H1 (cell line): ENCODE results near the gene CABP4. TPM values are rescaled to one million over a fixed set of nuclear protein-coding genes. Genes with fewer than 3 reads are reported as not detected.

Experiments used
- CTCF ChIA-PET: fragments of 300-600 bp; sonication (Branson Sonifier 250); formaldehyde crosslinking; loops from one replicate; lab custom pipeline; 2021; ENCODE audit not compliant: partially characterized antibody; lab: Charles Lee
- POLR2A ChIA-PET: fragments of 300-600 bp; sonication (Branson Sonifier 250); formaldehyde crosslinking; loops from one replicate; lab custom pipeline; 2021; ENCODE audit warnings: inconsistent platforms; ENCODE audit not compliant: partially characterized antibody; lab: Charles Lee
- DNase-seq, 2 experiments: peaks; one replicate each; pipeline versions ENCODE4 v3.0.0 to v3.0.0-alpha.2; 2010 to 2022; ENCODE audit warnings: low spot score in 2 of 2, low read depth in 1 of 2, mixed read lengths in 1 of 2
- FAIRE-seq: peaks from 2 replicates; lab custom pipeline; 2011; peaks lifted over from hg19 to GRCh38; lab: Jason Lieb, UNC
- H2AFZ ChIP-seq: 2 replicates; pipeline ENCODE4 v1.8.1; 2012; ENCODE audit warnings: low read length, inconsistent platforms
- H2AK5ac ChIP-seq: 2 replicates; pipeline ENCODE4 v1.6.1; 2013; ENCODE audit warnings: low read depth, low read length
- H2BK120ac ChIP-seq: replicated peaks from 2 replicates; pipeline ENCODE3; 2013; ENCODE audit warnings: low read depth, low read length, inconsistent platforms
- H2BK12ac ChIP-seq: 2 replicates; pipeline ENCODE4 v1.6.1; 2013; ENCODE audit warnings: low read depth, low read length
- H2BK15ac ChIP-seq: 2 replicates; pipeline ENCODE4 v1.6.1; 2013; ENCODE audit warnings: low read length
- H2BK20ac ChIP-seq: 2 replicates; pipeline ENCODE4 v1.6.1; 2013; ENCODE audit warnings: low read length
- H2BK5ac ChIP-seq: 2 replicates; pipeline ENCODE4 v1.6.1; 2013; ENCODE audit warnings: low read depth, low read length
- H3K14ac ChIP-seq: 2 replicates; pipeline ENCODE4 v1.6.1; 2013; ENCODE audit warnings: inconsistent platforms; ENCODE audit not compliant: insufficient read length
- H3K18ac ChIP-seq: 2 replicates; pipeline ENCODE4 v1.6.1; 2013; ENCODE audit warnings: low read length; ENCODE audit errors: extremely low read depth
- H3K23ac ChIP-seq: 2 replicates; pipeline ENCODE4 v1.6.1; 2013; ENCODE audit warnings: inconsistent platforms; ENCODE audit not compliant: insufficient read length
- H3K23me2 ChIP-seq: 2 replicates; pipeline ENCODE4 v1.6.1; 2013; ENCODE audit warnings: low read depth, low read length
- H3K27ac ChIP-seq: 2 replicates; pipeline ENCODE4 v1.6.1; 2011; ENCODE audit warnings: low read depth, low read length, inconsistent platforms
- H3K27me3 ChIP-seq, 4 experiments: replicated peaks in 1 of 4; 1 replicate in 1 of 4; 2 replicates in 3 of 4; pipeline versions ENCODE4 v1.6.1 to v1.8.1; 2011 to 2013; ENCODE audit warnings: low read length in 3 of 4, mild to moderate bottlenecking in 3 of 4, inconsistent platforms in 2 of 4, mixed read lengths in 2 of 4, moderate library complexity in 1 of 4; ENCODE audit not compliant: control insufficient read depth in 3 of 4, insufficient read depth in 3 of 4; ENCODE audit errors: extremely low read depth in 1 of 4
- H3K36me3 ChIP-seq, 4 experiments: 2 replicates each; pipeline versions ENCODE4 v1.6.1 to v1.8.1; 2011 to 2013; ENCODE audit warnings: mild to moderate bottlenecking in 4 of 4, low read length in 3 of 4, moderate library complexity in 2 of 4, control low read depth in 1 of 4, inconsistent platforms in 1 of 4; ENCODE audit not compliant: insufficient read depth in 4 of 4, control insufficient read depth in 2 of 4
- H3K4ac ChIP-seq: replicated peaks from 2 replicates; pipeline ENCODE3; 2013; ENCODE audit warnings: low read length, low read depth, mixed read lengths, inconsistent platforms; ENCODE audit not compliant: insufficient read length
- H3K4me1 ChIP-seq, 4 experiments: replicated peaks in 1 of 4; 1 replicate in 1 of 4; 2 replicates in 3 of 4; pipeline versions ENCODE4 v1.6.1 to v1.8.1; 2011 to 2013; ENCODE audit warnings: low read length in 3 of 4, inconsistent platforms in 2 of 4, mixed read lengths in 1 of 4; ENCODE audit not compliant: insufficient read depth in 4 of 4, control insufficient read depth in 3 of 4
- H3K4me2 ChIP-seq, 2 experiments: 2 replicates each; pipeline versions ENCODE4 v1.6.1 to v1.8.1; 2011 to 2013; ENCODE audit warnings: low read depth in 2 of 2, low read length in 2 of 2, control low read depth in 1 of 2, inconsistent platforms in 1 of 2, mild to moderate bottlenecking in 1 of 2; ENCODE audit not compliant: insufficient read depth in 1 of 2
- H3K4me3 ChIP-seq, 4 experiments: fragments of 200-600, 300-600 bp in 1 of 4; sonication (generic), shearing (Covaris generic), sonication (Bioruptor Twin) in 1 of 4; 2 replicates each; pipeline versions ENCODE4 v1.5.1 to v1.8.1; 2011 to 2016; ENCODE audit warnings: low read length in 4 of 4, low read depth in 3 of 4, control low read depth in 2 of 4, inconsistent platforms in 2 of 4, mild to moderate bottlenecking in 2 of 4, mixed read lengths in 1 of 4, moderate library complexity in 1 of 4; ENCODE audit not compliant: insufficient read depth in 2 of 4; ENCODE audit errors: extremely low read depth in 1 of 4
- H3K56ac ChIP-seq: replicated peaks from 2 replicates; pipeline ENCODE3; 2013; ENCODE audit warnings: low read depth, mild to moderate bottlenecking, mixed read lengths, low read length, inconsistent platforms; ENCODE audit not compliant: insufficient read length
- H3K79me1 ChIP-seq: 2 replicates; pipeline ENCODE4 v1.6.1; 2013; ENCODE audit warnings: low read depth, low read length, control low read depth
- H3K79me2 ChIP-seq, 2 experiments: 2 replicates each; pipeline versions ENCODE4 v1.6.1 to v1.8.1; 2012 to 2013; ENCODE audit warnings: low read length in 2 of 2, mild to moderate bottlenecking in 2 of 2, inconsistent platforms in 1 of 2; ENCODE audit not compliant: insufficient read depth in 2 of 2, control insufficient read depth in 1 of 2
- H3K9ac ChIP-seq, 4 experiments: replicated peaks in 1 of 4; 1 replicate in 1 of 4; 2 replicates in 3 of 4; pipeline versions ENCODE4 v1.6.1 to v1.8.1; 2011 to 2013; ENCODE audit warnings: low read depth in 3 of 4, low read length in 3 of 4, control low read depth in 2 of 4, mild to moderate bottlenecking in 2 of 4, moderate library complexity in 2 of 4, inconsistent platforms in 1 of 4; ENCODE audit errors: extremely low read depth in 1 of 4
- H3K9me3 ChIP-seq, 2 experiments: 2 replicates each; pipeline versions ENCODE4 v1.6.1 to v1.8.1; 2012 to 2013; ENCODE audit warnings: mild to moderate bottlenecking in 2 of 2, moderate library complexity in 2 of 2, control low read depth in 1 of 2, inconsistent platforms in 1 of 2, low read depth in 1 of 2, low read length in 1 of 2, mixed read lengths in 1 of 2; ENCODE audit not compliant: insufficient read depth in 2 of 2
- H4K20me1 ChIP-seq, 2 experiments: replicated peaks in 1 of 2; 2 replicates each; pipeline versions ENCODE3 to v1.8.1; 2011 to 2013; ENCODE audit warnings: inconsistent platforms in 2 of 2, low read length in 2 of 2, mild to moderate bottlenecking in 1 of 2; ENCODE audit not compliant: insufficient read depth in 2 of 2, control insufficient read depth in 1 of 2
- H4K5ac ChIP-seq: 2 replicates; pipeline ENCODE4 v1.6.1; 2013; ENCODE audit warnings: low read length, low read depth, mixed read lengths, inconsistent platforms; ENCODE audit not compliant: insufficient read length
- H4K8ac ChIP-seq: 2 replicates; pipeline ENCODE4 v1.8.0; 2013; ENCODE audit warnings: mild to moderate bottlenecking, moderate library complexity, low read length, inconsistent platforms; ENCODE audit not compliant: insufficient read depth; ENCODE audit errors: extremely low read depth
- H4K91ac ChIP-seq: replicated peaks from 2 replicates; pipeline ENCODE3; 2013; ENCODE audit warnings: low read length, mixed read lengths, inconsistent platforms; ENCODE audit not compliant: insufficient read length
- CEBPB ChIP-seq: IDR thresholded peaks from 2 replicates; pipeline ENCODE4 v1.6.1; 2012; ENCODE audit warnings: low read depth, low read length
- JUND ChIP-seq: IDR thresholded peaks from 2 replicates; pipeline ENCODE4 v1.6.1; 2011; ENCODE audit warnings: mild to moderate bottlenecking, improper control_type of control experiment, low read length
- RAD21 ChIP-seq, 2 experiments: IDR thresholded peaks in 1 of 2; conservative IDR thresholded peaks in 1 of 2; 2 replicates each; pipeline ENCODE4 v1.6.1; 2011; ENCODE audit warnings: low read depth in 2 of 2, low read length in 2 of 2, improper control_type of control experiment in 1 of 2, inconsistent platforms in 1 of 2, mild to moderate bottlenecking in 1 of 2, moderate library complexity in 1 of 2
- SRF ChIP-seq: IDR thresholded peaks from 2 replicates; pipeline ENCODE4 v1.6.1; 2011; ENCODE audit warnings: mild to moderate bottlenecking, low read depth, low read length, moderate library complexity
- WGBS, 2 experiments: shearing (Covaris generic) in 1 of 2; methylation state at CpG; one replicate each; pipeline versions ENCODE4 v1.1.6 to v1.1.7; 2013 to 2015; ENCODE audit warnings: low lambda C conversion rate in 2 of 2, mixed read lengths in 2 of 2, inconsistent platforms in 1 of 2, low coverage in 1 of 2, missing lambda C conversion rate in 1 of 2; ENCODE audit not compliant: insufficient replicate concordance in 2 of 2, insufficient coverage in 1 of 2, insufficient read length in 1 of 2; ENCODE audit errors: extremely low coverage in 1 of 2, missing lambda C conversion rate in 1 of 2; 5-methylcytosine and 5-hydroxymethylcytosine counted together
- polyA plus RNA-seq, 7 experiments: library from polyadenylated mRNA; depleted of rRNA in 3 of 7; stranded (reverse) in 5 of 7; unstranded in 2 of 7; fragments of >200 nt in 5 of 7; fragments of 200-250 nt in 2 of 7; gene quantifications; 1 replicate in 5 of 7; 2 replicates in 1 of 7; 4 replicates in 1 of 7; pipeline versions ENCODE4 v1.2.1 to v1.2.3, GENCODE V29; 2011 to 2013; ENCODE audit warnings: missing spikeins in 2 of 7, mixed read lengths in 2 of 7
- total RNA-seq: library from RNA; stranded (reverse); fragmentation: NEBNext Ultra II Directional; extraction: Animal tissue kit (Norgen Biotek cat#: 25700); gene quantifications from 2 replicates; pipeline ENCODE4 v1.2.1, GENCODE V29; 2021

CABP4 gene
- total and polyA plus RNA-seq, 2 of the 8 experiments (the other 6 are each of a cell fraction or from before 2014, with no cell fraction given): not detected

GRCh38 chr11:67503119-67504004, 48.2 kb downstream of the CABP4 start:
- peak overlapping the region; percentile 40 to 94 (median 72) for H3K4me3 ChIP-seq
- 74% methylated on average over 11 of the region's 19 CpGs; no CpG with 5 or more reads in 1 of the 2 experiments for WGBS, 2 experiments
- no peak overlapping the region for H3K18ac ChIP-seq
- peaks cover 0 to 27% (median 10%) of the 10 kb centered on the region in 4 experiments; a peak in 6 of 7 replicates for H3K4me1 ChIP-seq
- no peaks in the 10 kb centered on the region for H3K79me1 ChIP-seq
- POLR2A ChIA-PET: interaction anchor here (1.2 to 1.3 kb wide), 2 partner anchors 12 to 18 kb away, joined by 3 read pairs; no protein-coding TSS in a partner anchor
- H2BK15ac ChIP-seq: no peak overlapping the region
- H4K91ac ChIP-seq: no peak overlapping the region
- no peak overlapping the region for H3K4ac ChIP-seq
- H2BK20ac ChIP-seq: no peak overlapping the region
- no peak overlapping the region for H3K14ac ChIP-seq
- no peak overlapping the region for H2BK5ac ChIP-seq
- peaks cover 6 to 16% of the 10 kb centered on the region in 2 experiments for H4K20me1 ChIP-seq
- CTCF ChIA-PET: no interaction called here
- H3K27ac ChIP-seq: no peak overlapping the region
- no peak overlapping the region for H2BK120ac ChIP-seq
- H2BK12ac ChIP-seq: no peak overlapping the region
- H3K56ac ChIP-seq: no peak overlapping the region
- H3K23ac ChIP-seq: no peak overlapping the region
- peaks cover 0 to 8% (median 2%) of the 10 kb centered on the region in 4 experiments; a peak in 5 of 8 replicates for H3K36me3 ChIP-seq
- H2AK5ac ChIP-seq: no peak overlapping the region
- H2AFZ ChIP-seq: no peak overlapping the region
- peak overlapping the region; percentile 70 to 98 for H3K4me2 ChIP-seq
- no peak overlapping the region for H4K8ac ChIP-seq
- FAIRE-seq: no peak
- no peak overlapping the region for H4K5ac ChIP-seq
- H3K27me3 ChIP-seq: peaks cover 0 to 8% (median 4%) of the 10 kb centered on the region in 4 experiments; a peak in 3 of 7 replicates
- H3K9ac ChIP-seq: no peak overlapping the region
- peaks cover 20% of the 10 kb centered on the region; the same call in 1 of the 2 replicates for H3K23me2 ChIP-seq
- H3K79me2 ChIP-seq: 0 out of 4 replicates have a peak, but pooled peaks cover 0 to 8% of the 10 kb centered on the region in 2 experiments
- H3K9me3 ChIP-seq: no peaks in the 10 kb centered on the region
- DNase-seq: no peak
- TF ChIP-seq SRF (no peak), CEBPB (no peak), RAD21 (IDR thresholded peaks at IDR 0.05 in 1 of 2, conservative IDR thresholded peaks at IDR 0.05 in 1 of 2; ENCODE audit: low read depth in 2 of 2, low read length in 2 of 2) (no peak), JUND (no peak)
